Mammary epithelial cell (primary cell): ENCODE measurements around the gene ZNF804A.

ENCODE experiments used
- EZH2 ChIP-seq: IDR thresholded peaks from 2 replicates; pipeline ENCODE4 v1.6.1; 2012; ENCODE audit warnings: low read length, inconsistent platforms, borderline replicate concordance
- TF ChIP-seq, protein P1 (sequence below), 2 donors: IDR thresholded peaks in 1 of 2; conservative IDR thresholded peaks in 1 of 2; 2 replicates each; pipeline ENCODE4 v1.5.1; 2011 to 2012; ENCODE audit warnings: inconsistent platforms in 2 of 2, low read length in 2 of 2, mild to moderate bottlenecking in 2 of 2, control low read depth in 1 of 2, low read depth in 1 of 2; ENCODE audit not compliant: insufficient read depth in 1 of 2; ENCODE audit errors: extremely low read depth in 1 of 2

DNA sequence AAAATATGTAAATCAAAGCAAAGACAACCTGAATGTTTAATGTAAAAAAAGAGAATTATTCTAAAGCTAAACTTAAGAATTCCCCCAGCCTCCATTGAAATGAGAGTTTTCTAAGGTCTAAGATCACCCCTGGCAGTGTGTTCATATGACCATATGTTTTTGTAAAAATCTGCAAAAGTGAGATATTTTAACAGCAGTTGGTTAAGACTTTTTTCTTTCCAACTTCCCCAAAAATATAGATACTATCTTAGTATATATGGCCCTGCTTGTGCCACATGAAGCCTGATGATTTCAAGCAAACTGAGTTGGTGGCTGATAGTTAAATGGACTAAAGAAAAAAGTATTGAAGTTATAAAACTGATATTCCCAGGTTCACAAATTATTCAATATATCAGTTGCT is 35.4 kb downstream of the ZNF804A start:
- TF ChIP-seq, protein P1, sequence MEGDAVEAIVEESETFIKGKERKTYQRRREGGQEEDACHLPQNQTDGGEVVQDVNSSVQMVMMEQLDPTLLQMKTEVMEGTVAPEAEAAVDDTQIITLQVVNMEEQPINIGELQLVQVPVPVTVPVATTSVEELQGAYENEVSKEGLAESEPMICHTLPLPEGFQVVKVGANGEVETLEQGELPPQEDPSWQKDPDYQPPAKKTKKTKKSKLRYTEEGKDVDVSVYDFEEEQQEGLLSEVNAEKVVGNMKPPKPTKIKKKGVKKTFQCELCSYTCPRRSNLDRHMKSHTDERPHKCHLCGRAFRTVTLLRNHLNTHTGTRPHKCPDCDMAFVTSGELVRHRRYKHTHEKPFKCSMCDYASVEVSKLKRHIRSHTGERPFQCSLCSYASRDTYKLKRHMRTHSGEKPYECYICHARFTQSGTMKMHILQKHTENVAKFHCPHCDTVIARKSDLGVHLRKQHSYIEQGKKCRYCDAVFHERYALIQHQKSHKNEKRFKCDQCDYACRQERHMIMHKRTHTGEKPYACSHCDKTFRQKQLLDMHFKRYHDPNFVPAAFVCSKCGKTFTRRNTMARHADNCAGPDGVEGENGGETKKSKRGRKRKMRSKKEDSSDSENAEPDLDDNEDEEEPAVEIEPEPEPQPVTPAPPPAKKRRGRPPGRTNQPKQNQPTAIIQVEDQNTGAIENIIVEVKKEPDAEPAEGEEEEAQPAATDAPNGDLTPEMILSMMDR (conservative IDR thresholded peaks at IDR 0.05 in 1 of 2, IDR thresholded peaks at IDR 0.05 in 1 of 2; ENCODE audit: extremely low read depth in 1 of 2, insufficient read depth in 1 of 2, low read depth in 1 of 2, low read length in 2 of 2): no peak
- no peak for TF ChIP-seq EZH2
